SH-SY5Y (cell line): ENCODE measurements around the gene TTLL8.

Experiments
- GATA2 ChIP-seq: IDR thresholded peaks from 2 replicates; pipeline ENCODE4 v1.6.1; 2011; ENCODE audit warnings: mild to moderate bottlenecking, low read depth, low read length
- GATA3 ChIP-seq: IDR thresholded peaks from 2 replicates; pipeline ENCODE4 v1.6.1; 2011; ENCODE audit warnings: low read depth, mild to moderate bottlenecking, low read length, moderate library complexity

DNA sequence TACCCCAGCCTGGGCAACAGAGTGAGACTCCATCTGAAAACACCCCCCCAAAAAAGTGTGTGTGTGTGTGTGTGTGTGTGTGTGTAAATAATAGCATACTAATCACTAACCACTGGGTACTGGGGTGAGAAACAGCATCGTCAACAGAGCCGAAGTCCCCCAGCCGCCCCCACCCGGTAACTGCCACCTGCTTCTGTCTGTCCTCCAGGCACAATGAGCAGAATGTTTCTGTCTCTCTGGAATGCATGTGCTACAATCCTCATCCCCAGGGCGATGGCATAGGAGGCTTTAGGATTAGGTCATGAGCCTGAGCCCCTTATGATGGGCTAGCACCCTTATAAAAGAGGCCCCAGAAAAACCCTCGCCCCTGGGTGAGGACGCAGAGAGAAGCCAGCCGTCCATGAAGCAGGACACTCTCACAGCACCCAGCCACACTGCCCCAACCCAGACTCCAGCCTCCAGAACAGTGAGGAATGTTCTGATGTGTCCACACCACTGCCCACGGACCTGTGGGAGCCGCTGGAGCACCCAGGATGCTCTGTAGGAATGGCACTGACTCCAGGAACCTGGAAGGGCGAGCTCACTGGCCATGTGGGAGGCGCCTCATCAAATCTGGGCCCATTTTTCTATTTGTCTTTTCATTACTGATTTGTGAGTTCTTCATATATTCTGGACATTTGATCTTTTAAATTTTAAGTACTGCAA, 9.9 kb downstream of the TTLL8 start:
- TF ChIP-seq GATA3 (no peak), GATA2 (no peak)
